CD4-positive, CD25-positive, alpha-beta regulatory T cell (primary cell): ENCODE measurements around the gene SHOC2. TPM values are rescaled to one million over a fixed set of nuclear protein-coding genes. Genes with fewer than 3 reads are reported as not detected.
A peak's percentile ranks its signal among the peaks of the same experiment; 100 is the strongest.

Experiments used
- ATAC-seq, 2 donors: fragments of 150-1000 bp; cut with Tn5 transposase; one replicate each; pipeline ENCODE4 v1.10.0; 2021; ENCODE audit warnings: low read depth in 2 of 2, moderate number of reproducible peaks in 2 of 2, moderate library complexity in 1 of 2
- DNase-seq, 3 donors: peaks; one replicate each; pipeline versions ENCODE4 v3.0.0 to v3.0.0-alpha.2; 2012 to 2022; ENCODE audit warnings: mixed read lengths in 1 of 3
- H3K27ac ChIP-seq: one replicate; pipeline ENCODE4 v1.7.0; 2013; ENCODE audit warnings: mild to moderate bottlenecking, low read length; ENCODE audit not compliant: insufficient read depth, poor library complexity, severe bottlenecking
- H3K27me3 ChIP-seq: one replicate; pipeline ENCODE4 v1.7.0; 2013; ENCODE audit warnings: low read length; ENCODE audit not compliant: control insufficient read depth, insufficient read depth
- H3K36me3 ChIP-seq: one replicate; pipeline ENCODE4 v1.7.0; 2013; ENCODE audit warnings: mild to moderate bottlenecking, low read length, moderate library complexity; ENCODE audit not compliant: control insufficient read depth, insufficient read depth
- H3K4me1 ChIP-seq: 2 replicates; pipeline ENCODE4 v1.7.0; 2013; ENCODE audit warnings: mild to moderate bottlenecking, low read length; ENCODE audit not compliant: insufficient read depth, control insufficient read depth, poor library complexity, severe bottlenecking
- H3K4me3 ChIP-seq: one replicate; pipeline ENCODE4 v1.7.0; 2013; ENCODE audit warnings: low read depth, mild to moderate bottlenecking, low read length, moderate library complexity
- H3K9me3 ChIP-seq, 2 experiments: 1 replicate in 1 of 2; 2 replicates in 1 of 2; pipeline ENCODE4 v1.7.0; 2013; ENCODE audit warnings: low read length in 2 of 2, mild to moderate bottlenecking in 1 of 2, moderate library complexity in 1 of 2; ENCODE audit not compliant: control insufficient read depth in 2 of 2
- H3K27ac Mint-ChIP-seq, 3 donors: one replicate each; pipeline ENCODE4 v1.8.0; 2020 to 2022; ENCODE audit warnings: mild to moderate bottlenecking in 3 of 3, mixed read lengths in 3 of 3, moderate library complexity in 2 of 3
- H3K27me3 Mint-ChIP-seq: one replicate; pipeline ENCODE4 v1.8.0; 2022; ENCODE audit warnings: mild to moderate bottlenecking, mixed read lengths
- H3K36me3 Mint-ChIP-seq: one replicate; pipeline ENCODE4 v1.8.0; 2020; ENCODE audit warnings: mixed read lengths
- H3K4me1 Mint-ChIP-seq, 4 donors: one replicate each; pipeline ENCODE4 v1.8.0; 2020 to 2022; ENCODE audit warnings: mixed read lengths in 4 of 4, mild to moderate bottlenecking in 1 of 4
- H3K4me3 Mint-ChIP-seq, 4 donors: one replicate each; pipeline ENCODE4 v1.8.0; 2020 to 2022; ENCODE audit warnings: mild to moderate bottlenecking in 4 of 4, mixed read lengths in 4 of 4, moderate library complexity in 3 of 4
- H3K9me3 Mint-ChIP-seq, 7 donors: one replicate each; pipeline ENCODE4 v1.8.0; 2020 to 2022; ENCODE audit warnings: mixed read lengths in 7 of 7, mild to moderate bottlenecking in 3 of 7, moderate library complexity in 2 of 7
- polyA plus RNA-seq, 4 donors: library from polyadenylated mRNA; unstranded; fragments of 300-500 nt; fragmentation: Illumina TruSeq; gene quantifications; one replicate each; pipeline ENCODE4 v1.2.3, GENCODE V29; 2021
- total RNA-seq: library from RNA; stranded (reverse); gene quantifications from one replicate; pipeline ENCODE4 v1.2.3, GENCODE V29; 2022

Gene SHOC2
- total and polyA plus RNA-seq, 5 donors from 2014 or later: 62.1 to 91.3 (median 64.6) TPM

DNA sequence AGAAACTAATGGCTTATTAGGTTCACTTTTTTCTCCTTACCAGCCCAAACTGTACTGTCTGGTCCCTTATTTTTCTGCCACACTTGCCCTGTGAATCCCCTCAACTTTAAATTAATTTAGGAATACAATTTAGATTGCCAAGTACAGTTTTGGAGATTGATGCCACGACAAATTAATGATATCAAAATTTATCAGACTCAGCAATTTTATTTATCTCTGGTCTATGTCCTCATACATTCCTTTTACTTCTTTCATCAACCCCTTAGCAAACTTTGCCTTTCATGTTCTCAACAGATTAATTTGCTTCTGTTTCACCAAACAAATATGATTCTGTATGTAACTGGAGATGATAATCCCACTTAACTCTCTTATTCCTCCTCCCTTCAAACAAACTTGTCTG, 38.2 kb downstream of the SHOC2 start:
- no peak overlapping the region for H3K4me3 ChIP-seq
- H3K27me3 Mint-ChIP-seq: no peaks in the 10 kb centered on the region
- H3K27ac Mint-ChIP-seq: no peak overlapping the region
- no peaks in the 10 kb centered on the region for H3K27me3 ChIP-seq
- no peak overlapping the region for H3K4me3 Mint-ChIP-seq
- peaks cover 2% of the 10 kb centered on the region for H3K36me3 ChIP-seq
- H3K27ac ChIP-seq: no peak overlapping the region
- ATAC-seq (no peak), DNase-seq (no peak)
- H3K9me3 Mint-ChIP-seq: peaks cover 0 to 4% (median 0%) of the 10 kb centered on the region in 7 donors
- peaks cover 16% of the 10 kb centered on the region for H3K36me3 Mint-ChIP-seq
- peaks cover 26 to 59% (median 50%) of the 10 kb centered on the region in 4 donors for H3K4me1 Mint-ChIP-seq
- no peaks in the 10 kb centered on the region for H3K4me1 ChIP-seq
- no peaks in the 10 kb centered on the region for H3K9me3 ChIP-seq

DNA sequence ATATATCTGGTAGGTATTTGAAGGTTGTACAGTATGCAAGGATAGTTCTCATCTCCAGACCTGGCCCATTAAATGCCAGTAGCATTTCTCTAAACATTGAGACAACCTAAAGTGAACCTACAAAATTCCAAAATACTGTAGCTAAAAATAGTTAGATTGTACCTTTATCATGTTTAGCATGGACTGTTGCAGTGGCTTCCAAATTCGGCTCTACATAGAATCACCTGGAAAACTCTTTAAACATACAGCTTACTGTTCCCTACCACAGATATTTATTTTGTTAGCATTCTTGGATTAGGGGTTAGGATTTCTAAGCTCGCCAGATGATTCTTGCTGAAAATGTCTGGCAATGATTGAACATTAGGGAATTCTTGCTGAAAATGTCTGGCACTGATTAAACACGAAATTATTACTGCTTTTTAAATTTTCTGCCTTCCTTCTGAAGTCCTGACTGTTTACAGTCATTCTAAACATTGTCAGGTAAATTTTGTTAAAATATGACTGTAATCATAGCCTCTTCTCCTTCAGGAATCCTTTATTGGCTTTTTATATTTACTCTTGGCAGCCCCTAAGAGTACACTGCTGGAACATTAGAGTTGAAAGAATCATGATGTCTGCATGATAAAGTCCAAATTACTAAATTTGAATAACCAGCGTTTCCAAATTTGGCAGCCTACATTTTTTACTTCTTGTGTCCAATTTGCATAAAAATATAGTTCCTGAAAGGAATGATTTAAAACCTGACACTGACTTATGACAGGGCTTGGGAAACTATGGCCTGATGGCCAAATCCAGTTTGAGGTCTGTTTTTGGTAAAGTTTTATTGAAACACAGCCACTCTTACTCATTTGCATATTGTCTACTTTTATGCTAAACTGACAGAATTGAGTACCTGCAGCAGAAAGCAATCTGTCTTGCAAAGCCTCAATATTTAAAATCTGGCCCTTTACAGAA, 40.3 kb downstream of the SHOC2 start:
- H3K27me3 Mint-ChIP-seq: no peaks in the 10 kb centered on the region
- no peaks in the 10 kb centered on the region for H3K4me1 ChIP-seq
- H3K4me3 Mint-ChIP-seq: no peak overlapping the region
- ATAC-seq (no peak), DNase-seq (no peak)
- H3K9me3 Mint-ChIP-seq: peaks cover 0 to 2% (median 0%) of the 10 kb centered on the region in 7 donors
- H3K36me3 ChIP-seq: no peaks in the 10 kb centered on the region
- no peak overlapping the region for H3K4me3 ChIP-seq
- H3K9me3 ChIP-seq: no peaks in the 10 kb centered on the region
- H3K27me3 ChIP-seq: no peaks in the 10 kb centered on the region
- H3K36me3 Mint-ChIP-seq: peaks cover 17% of the 10 kb centered on the region
- peaks cover 37 to 67% (median 55%) of the 10 kb centered on the region in 4 donors for H3K4me1 Mint-ChIP-seq
- H3K27ac ChIP-seq: no peak overlapping the region
- H3K27ac Mint-ChIP-seq: no peak overlapping the region

DNA sequence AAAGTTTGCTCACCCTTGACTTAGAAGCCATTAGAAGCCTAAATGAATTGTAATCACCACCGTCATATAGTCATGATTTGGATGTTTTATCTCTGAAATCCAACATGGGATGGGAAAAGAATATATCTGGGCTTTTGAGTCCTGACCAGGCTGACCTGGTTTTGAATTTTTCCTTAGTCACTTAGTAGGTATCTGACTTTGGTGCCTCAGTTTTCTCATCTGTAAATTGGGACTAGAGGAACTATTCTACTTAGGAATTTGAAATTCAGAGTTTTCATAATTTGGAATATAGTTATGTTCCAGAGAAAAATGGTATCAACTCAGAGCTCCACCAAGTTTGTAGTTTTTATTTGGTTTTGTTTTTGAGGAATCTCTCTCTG, 40.9 kb downstream of the SHOC2 start:
- no peaks in the 10 kb centered on the region for H3K36me3 ChIP-seq
- no peaks in the 10 kb centered on the region for H3K9me3 ChIP-seq
- Mint-ChIP-seq H3K4me3 (no peak overlapping the region), H3K27ac (no peak overlapping the region), H3K27me3 (no peaks in the 10 kb centered on the region), H3K4me1 (peaks cover 37 to 67% (median 54%) of the 10 kb centered on the region in 4 donors), H3K36me3 (peaks cover 10% of the 10 kb centered on the region), H3K9me3 (peaks cover 0 to 2% (median 0%) of the 10 kb centered on the region in 7 donors)
- ATAC-seq: no peak
- H3K27me3 ChIP-seq: no peaks in the 10 kb centered on the region
- no peak overlapping the region for H3K27ac ChIP-seq
- no peaks in the 10 kb centered on the region for H3K4me1 ChIP-seq
- DNase-seq: no peak
- H3K4me3 ChIP-seq: no peak overlapping the region

DNA sequence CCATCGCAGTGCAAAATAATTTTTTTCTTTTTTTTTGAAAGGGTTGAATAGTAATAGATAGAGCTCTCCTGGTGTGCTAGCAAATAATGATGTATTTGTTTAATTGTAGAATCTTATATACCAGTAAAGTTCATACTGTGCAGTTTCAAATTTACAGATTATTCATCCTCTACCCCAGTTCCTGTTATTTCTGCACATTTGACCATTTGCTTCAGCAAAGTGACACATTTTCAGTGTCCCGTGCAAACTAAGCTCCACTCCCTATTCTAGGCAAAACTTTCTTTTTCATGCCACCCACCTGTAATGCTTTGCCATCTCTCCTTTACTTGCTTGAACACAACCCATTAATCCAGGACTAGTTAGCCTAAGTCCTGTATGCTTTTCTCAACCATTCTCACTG, 43.0 kb downstream of the SHOC2 start:
- Histone ChIP-seq H3K4me3 (no peak overlapping the region), H3K4me1 (peaks cover 3% of the 10 kb centered on the region), H3K36me3 (no peaks in the 10 kb centered on the region), H3K27ac (no peak overlapping the region), H3K9me3 (no peaks in the 10 kb centered on the region), H3K27me3 (no peaks in the 10 kb centered on the region)
- H3K27me3 Mint-ChIP-seq: no peaks in the 10 kb centered on the region
- peaks cover 32 to 70% (median 59%) of the 10 kb centered on the region in 4 donors for H3K4me1 Mint-ChIP-seq
- peak overlapping the region in 1 of 4 donors; percentile 66 for H3K4me3 Mint-ChIP-seq
- DNase-seq (no peak), ATAC-seq (no peak)
- peaks cover 0 to 2% (median 0%) of the 10 kb centered on the region in 7 donors for H3K9me3 Mint-ChIP-seq
- peak overlapping the region in 1 of 3 donors; percentile 1 for H3K27ac Mint-ChIP-seq
- H3K36me3 Mint-ChIP-seq: peaks cover 9% of the 10 kb centered on the region

DNA sequence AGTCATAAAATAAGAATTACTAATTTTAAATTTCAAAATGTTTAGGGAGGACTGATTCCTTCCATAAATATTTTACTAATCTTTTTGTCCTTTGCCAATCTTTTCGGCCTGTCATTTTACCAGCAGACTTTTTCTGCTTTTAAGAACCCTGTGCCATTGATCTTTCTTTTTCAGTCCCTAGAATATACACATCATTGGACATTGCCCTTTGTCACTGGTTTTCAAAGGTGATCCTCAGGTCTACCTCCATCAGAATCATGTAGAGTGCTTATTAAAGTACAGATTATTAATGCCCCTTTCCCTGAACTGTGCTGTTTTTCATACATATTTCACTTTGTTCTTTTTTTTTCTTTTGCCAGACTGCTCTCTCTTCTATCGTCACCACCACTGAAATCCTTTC, 43.8 kb downstream of the SHOC2 start:
- Histone ChIP-seq H3K4me1 (peaks cover 3% of the 10 kb centered on the region), H3K9me3 (no peaks in the 10 kb centered on the region), H3K4me3 (no peak overlapping the region), H3K36me3 (no peaks in the 10 kb centered on the region), H3K27me3 (no peaks in the 10 kb centered on the region), H3K27ac (no peak overlapping the region)
- no peak for DNase-seq
- Mint-ChIP-seq H3K36me3 (peaks cover 9% of the 10 kb centered on the region), H3K27ac (peak overlapping the region in 1 of 3 donors; percentile 9), H3K27me3 (no peaks in the 10 kb centered on the region), H3K4me3 (peak overlapping the region in 1 of 4 donors; percentile 4), H3K4me1 (peaks cover 32 to 67% (median 56%) of the 10 kb centered on the region in 4 donors), H3K9me3 (peaks cover 0 to 2% (median 0%) of the 10 kb centered on the region in 7 donors)
- no peak for ATAC-seq

DNA sequence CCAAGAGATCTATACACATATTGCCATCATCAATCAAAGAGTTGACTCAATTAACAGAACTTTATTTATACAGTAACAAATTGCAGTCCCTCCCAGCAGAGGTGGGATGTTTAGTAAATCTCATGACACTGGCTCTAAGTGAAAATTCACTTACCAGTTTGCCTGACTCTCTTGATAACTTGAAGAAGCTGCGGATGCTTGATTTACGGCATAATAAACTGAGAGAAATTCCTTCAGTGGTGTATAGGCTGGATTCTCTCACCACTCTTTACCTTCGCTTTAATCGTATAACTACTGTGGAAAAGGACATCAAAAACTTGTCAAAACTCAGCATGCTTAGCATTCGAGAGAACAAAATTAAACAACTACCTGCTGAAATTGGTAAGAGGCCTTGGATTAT, 45.3 kb downstream of the SHOC2 start:
- H3K9me3 Mint-ChIP-seq: no peaks in the 10 kb centered on the region
- DNase-seq (no peak), ATAC-seq (no peak)
- no peak overlapping the region for H3K27ac ChIP-seq
- H3K27me3 ChIP-seq: no peaks in the 10 kb centered on the region
- H3K9me3 ChIP-seq: no peaks in the 10 kb centered on the region
- no peaks in the 10 kb centered on the region for H3K36me3 ChIP-seq
- H3K27ac Mint-ChIP-seq: no peak overlapping the region
- no peak overlapping the region for H3K4me3 Mint-ChIP-seq
- H3K36me3 Mint-ChIP-seq: peaks cover 9% of the 10 kb centered on the region
- H3K4me1 Mint-ChIP-seq: peaks cover 32 to 74% (median 52%) of the 10 kb centered on the region in 4 donors
- H3K4me1 ChIP-seq: peaks cover 3% of the 10 kb centered on the region
- H3K4me3 ChIP-seq: no peak overlapping the region
- H3K27me3 Mint-ChIP-seq: no peaks in the 10 kb centered on the region

DNA sequence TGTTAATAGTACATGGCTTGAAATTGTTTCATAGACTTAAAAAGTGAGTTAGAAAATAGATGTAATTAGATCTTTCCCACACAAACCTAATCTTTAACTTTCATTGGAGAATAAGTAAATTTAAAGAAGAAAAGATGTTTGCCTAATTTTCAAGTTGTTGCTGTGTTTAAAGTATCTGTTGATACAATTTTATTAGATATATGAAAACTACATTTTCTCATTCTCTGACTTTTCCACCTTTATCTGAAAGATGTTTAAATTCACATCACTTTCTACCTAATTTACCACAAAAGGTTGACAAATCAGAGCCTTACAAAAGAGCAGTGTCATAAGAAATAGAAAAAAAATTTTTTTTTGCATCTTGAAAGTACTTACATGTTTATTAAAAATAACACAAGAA, 45.8 kb downstream of the SHOC2 start:
- Mint-ChIP-seq H3K27ac (no peak overlapping the region), H3K27me3 (no peaks in the 10 kb centered on the region), H3K4me1 (peaks cover 32 to 75% (median 52%) of the 10 kb centered on the region in 4 donors), H3K4me3 (peak overlapping the region in 1 of 4 donors; percentile 20), H3K9me3 (peaks cover 0 to 2% (median 0%) of the 10 kb centered on the region in 7 donors), H3K36me3 (peaks cover 14% of the 10 kb centered on the region)
- Histone ChIP-seq H3K27me3 (no peaks in the 10 kb centered on the region), H3K27ac (no peak overlapping the region), H3K4me1 (peaks cover 3% of the 10 kb centered on the region), H3K9me3 (no peaks in the 10 kb centered on the region), H3K4me3 (no peak overlapping the region), H3K36me3 (no peaks in the 10 kb centered on the region)
- no peak for DNase-seq
- ATAC-seq: no peak
